GM12865 (cell line): Measurements from ENCODE around the gene TRIM5.
"Not testable (repeated sequence)": the region's sequence is repeated elsewhere in the genome, so short reads cannot be mapped to it uniquely, and the experiment has no call there.

Experiments
- DNase-seq: peaks from one replicate; pipeline ENCODE4 v3.0.0; 2010; ENCODE audit warnings: low read depth
- H3K4me3 ChIP-seq: 2 replicates; pipeline ENCODE4 v1.5.1; 2011; ENCODE audit warnings: mild to moderate bottlenecking, low read depth, low read length, control low read depth
- CTCF ChIP-seq: IDR thresholded peaks from 2 replicates; pipeline ENCODE4 v1.5.1; 2011; ENCODE audit warnings: low read length, control low read depth, low read depth, inconsistent platforms; ENCODE audit not compliant: insufficient read depth; ENCODE audit errors: missing control alignments

Gene TRIM5

GRCh38 chr11:5688482-5688881, 3.6 kb upstream of the TRIM5 start:
- no peak overlapping the region for H3K4me3 ChIP-seq
- TF ChIP-seq CTCF = no peak
- DNase-seq = no peak

- TF ChIP-seq CTCF = no peak
- no peak for DNase-seq
- no peak overlapping the region for H3K4me3 ChIP-seq
Observed at GRCh38 chr11:5686426-5686825, 1.6 kb upstream of the TRIM5 start.

- no peak for TF ChIP-seq CTCF
- peak overlapping the region; percentile 84 for H3K4me3 ChIP-seq
Observed at GRCh38 chr11:5684036-5684645, 733 bp downstream of the TRIM5 start.

GRCh38 chr11:5683620-5684019, 1.3 kb downstream of the TRIM5 start:
- peak; percentile 29 for DNase-seq
- peak overlapping the region; percentile 84 for H3K4me3 ChIP-seq

More at GRCh38 chr11:5684036-5684645, 733 bp downstream of the TRIM5 start:
- DNase-seq = peak; percentile 18

GRCh38 chr11:5682890-5683441, 1.9 kb downstream of the TRIM5 start:
- DNase-seq, H3K4me3 ChIP-seq: not testable (repeated sequence)

- DNase-seq = no peak
- TF ChIP-seq CTCF = no peak
- no peak overlapping the region for H3K4me3 ChIP-seq
Observed at GRCh38 chr11:5679811-5680210, 5.1 kb downstream of the TRIM5 start.

GRCh38 chr11:5674391-5674790, 10.5 kb downstream of the TRIM5 start:
- H3K4me3 ChIP-seq = no peak overlapping the region
- no peak for DNase-seq
- no peak for TF ChIP-seq CTCF

- TF ChIP-seq CTCF = no peak
- DNase-seq = no peak
- no peak overlapping the region for H3K4me3 ChIP-seq
Observed at GRCh38 chr11:5671831-5672230, 13.0 kb downstream of the TRIM5 start.
